ELF-1 (cell line): ENCODE measurements around the gene DOCK11.

Experiments used
- DNase-seq: peaks from one replicate; pipeline ENCODE4 v3.0.0-alpha.2; 2016; ENCODE audit warnings: low read depth, low spot score

The DOCK11 gene

DNA sequence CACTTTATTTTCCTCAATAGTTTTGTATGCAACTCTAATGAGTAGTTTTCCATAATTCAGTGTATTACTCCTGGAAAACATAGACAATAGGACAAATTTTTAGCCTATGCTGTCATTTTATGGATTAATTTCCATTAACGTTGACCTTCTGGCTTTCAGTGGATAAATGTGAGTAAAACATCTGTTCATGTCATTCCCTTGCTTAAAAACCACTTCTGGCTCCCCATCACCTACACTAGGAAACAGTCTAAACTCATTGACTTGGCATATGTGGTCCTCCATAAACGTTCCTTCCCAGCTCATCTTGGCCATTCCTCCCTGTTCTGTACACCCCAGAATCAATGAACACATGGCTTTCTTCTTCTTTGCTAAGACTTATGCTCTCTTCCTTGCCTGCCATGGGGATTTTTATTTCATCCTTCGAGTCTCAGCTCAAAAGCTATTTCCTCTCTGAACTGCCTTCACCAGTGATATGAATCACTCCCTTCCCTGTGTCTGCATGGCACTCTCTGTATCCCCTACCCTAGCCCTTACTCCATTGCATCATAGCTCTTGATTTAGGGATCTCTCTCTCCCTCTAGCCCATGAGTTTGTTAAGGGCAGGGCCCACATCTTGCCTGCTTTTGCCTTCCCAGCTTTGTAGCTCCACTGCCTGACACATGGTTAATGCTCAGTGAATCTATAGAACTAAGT is 34.8 kb downstream of the DOCK11 start:
- no peak for DNase-seq

GRCh38 chrX:118534716-118535493 is 39.3 kb downstream of the DOCK11 start:
- peak; percentile 74 for DNase-seq

DNA sequence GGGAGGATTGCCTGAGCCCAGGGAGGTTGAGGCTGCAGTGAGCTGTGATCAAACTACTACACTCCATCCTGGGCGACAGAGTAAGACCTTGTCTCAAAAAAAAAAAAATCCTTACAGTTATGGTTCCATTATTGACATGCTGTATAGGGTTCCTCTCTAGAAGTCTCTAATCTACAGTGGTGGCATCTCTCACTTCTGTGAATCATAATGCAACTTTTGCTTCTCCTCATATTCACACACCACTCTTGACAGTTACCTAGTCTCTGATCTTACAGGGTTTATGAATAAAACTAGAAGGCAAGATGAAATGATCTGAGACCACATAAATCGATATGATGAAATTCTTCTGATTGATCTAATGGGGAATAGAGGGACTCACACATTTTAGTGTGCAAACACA is 40.6 kb downstream of the DOCK11 start:
- DNase-seq = no peak

DNA sequence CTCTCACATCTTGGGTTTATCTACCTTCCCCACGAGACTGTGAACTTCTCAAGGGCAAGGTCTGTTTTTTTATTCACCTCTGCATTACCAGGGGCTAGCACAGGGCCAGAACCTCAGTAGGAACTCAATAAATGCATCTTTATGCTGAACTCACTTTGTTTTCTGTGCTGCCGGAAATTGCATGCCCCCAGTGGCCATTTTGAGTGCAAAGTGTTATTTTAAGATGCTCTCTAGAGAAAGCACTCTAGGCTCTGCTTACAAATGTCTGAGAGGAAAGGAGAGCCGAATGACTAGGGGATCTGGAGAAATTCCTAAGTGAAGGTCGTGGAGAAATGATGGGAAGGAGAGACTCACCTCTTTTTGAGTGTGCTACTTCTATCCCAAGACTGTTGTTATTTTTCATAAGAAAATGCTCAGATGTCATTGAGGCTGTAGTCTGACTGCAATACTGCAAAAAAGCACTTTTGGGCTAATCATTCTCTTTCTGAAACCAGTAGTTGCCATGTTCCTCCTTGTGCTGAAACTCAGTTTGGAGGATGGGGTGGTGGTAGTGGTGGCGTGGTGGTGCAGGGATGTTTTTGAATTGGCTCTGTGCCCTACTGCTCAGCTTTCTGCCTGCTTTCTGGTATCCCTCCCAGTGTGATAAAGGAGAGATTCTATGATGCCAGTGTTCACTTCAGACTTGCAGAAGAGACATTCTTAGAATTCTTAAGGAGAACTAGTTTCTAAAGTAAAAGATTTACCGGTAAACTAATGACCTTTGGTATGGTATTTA is 41.3 kb downstream of the DOCK11 start:
- DNase-seq = peak; percentile 33

DNA sequence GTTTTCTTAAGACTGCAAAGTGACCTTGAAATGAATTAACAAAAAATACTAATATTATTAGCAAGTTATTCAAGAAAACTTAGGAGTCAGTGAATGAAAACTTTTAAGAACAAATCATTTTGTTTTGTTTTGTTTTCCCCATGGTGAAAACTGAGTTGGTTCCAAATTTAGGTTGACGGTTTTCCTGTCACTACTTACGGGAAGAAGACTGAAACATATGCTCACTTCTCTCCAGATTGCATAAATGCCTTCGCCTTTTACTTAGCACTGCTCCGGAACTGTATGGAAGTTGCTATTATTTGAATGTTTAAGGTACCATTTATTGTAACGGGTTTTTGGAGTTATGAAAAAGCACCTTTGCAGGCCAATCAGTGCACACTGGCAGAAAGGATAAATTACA is 42.8 kb downstream of the DOCK11 start:
- no peak for DNase-seq

DNA sequence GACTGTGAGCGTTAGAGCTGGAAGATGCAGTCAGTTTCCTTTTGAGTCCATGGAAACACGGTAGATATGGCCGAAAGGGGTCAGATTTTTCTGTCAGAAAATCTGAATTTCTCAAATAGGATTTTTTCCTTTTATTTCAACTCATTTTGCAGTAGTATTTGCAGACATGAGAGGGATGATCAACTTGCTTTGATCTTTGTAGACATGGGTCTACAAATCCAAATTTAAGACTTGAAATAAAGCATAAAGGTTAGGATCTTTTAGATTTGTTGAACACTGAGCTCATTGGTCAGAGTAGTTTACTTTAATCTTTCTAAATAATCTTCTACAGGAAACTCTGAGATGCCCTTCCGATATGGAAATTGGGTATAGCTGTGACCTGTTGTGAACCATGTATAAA is 44.7 kb downstream of the DOCK11 start:
- no peak for DNase-seq

DNA sequence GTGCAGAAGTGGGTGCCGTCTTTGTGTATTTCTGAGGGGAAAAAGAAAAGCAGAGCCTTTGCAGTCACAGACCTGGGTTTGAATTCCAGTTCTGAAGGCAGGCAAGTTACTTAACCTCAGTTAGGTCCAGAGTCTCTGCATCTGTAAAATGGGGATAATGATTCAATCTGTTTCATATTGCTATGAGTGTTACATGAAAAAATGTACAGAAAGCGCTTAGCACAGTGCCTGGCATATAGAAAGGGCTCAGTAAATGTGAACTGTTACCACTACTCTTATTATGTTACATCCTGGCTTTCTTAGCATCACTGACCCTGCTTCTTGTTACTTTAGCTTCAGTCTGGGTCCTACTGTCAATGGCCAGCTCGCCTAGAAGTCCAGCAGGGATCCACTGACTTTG is 45.9 kb downstream of the DOCK11 start:
- no peak for DNase-seq

DNA sequence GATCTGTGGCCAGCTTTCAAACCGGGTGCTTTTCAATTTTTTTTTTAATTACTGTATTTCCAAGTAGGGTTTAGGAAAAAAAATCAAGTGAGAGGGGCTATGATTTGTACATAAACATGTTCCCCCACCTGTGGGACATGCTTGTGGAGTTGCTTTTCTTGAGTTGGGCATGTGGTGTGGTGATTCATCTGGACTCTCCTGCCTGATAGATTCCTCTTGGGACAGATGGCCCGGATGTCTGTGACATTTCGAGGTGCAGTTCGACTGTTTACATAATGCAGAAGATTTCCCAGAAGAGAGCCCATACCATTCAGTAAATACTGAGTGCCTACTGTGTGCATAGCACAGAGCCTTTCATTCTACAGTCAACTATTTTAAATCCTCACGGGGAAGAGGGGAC is 49.9 kb downstream of the DOCK11 start:
- DNase-seq = no peak

DNA sequence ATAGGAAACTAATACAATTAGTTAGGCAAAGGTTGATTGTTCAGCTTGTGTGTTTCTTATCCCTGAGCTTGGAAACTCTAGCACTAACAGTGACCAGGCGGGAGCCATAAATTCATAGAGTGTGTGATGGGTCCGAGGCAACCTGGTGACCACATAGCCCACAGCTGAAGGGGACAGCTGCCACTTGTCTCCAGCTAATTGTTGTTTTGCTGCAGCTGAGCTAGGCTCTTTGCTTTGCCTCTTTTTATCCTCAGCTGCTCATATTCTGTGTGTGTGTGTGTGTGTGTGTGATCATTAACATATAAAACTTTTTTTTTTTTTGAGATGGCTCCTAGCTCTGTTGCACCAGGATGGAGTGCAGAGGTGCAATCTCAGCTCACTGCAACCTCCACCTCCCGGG is 53.2 kb downstream of the DOCK11 start:
- no peak for DNase-seq

DNA sequence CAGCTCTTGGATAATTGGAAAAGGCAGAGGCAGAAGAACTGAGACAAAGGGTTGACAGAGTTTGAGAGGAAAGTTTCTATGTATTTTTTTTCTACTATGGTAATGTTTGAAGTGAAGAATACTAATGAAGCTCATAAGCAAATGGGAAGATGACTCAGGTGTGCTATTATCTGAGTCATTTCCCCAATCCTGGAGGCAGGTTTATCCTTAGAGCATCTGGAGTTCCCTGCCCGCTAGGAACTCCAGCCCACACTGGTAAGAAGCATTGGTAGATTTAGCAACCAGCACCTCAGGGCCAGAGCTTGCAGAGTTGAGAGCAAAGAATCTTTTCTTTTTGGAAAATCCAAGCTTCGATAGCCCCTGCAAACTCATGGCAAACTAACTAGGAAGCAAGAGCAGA is 55.2 kb downstream of the DOCK11 start:
- DNase-seq = no peak

DNA sequence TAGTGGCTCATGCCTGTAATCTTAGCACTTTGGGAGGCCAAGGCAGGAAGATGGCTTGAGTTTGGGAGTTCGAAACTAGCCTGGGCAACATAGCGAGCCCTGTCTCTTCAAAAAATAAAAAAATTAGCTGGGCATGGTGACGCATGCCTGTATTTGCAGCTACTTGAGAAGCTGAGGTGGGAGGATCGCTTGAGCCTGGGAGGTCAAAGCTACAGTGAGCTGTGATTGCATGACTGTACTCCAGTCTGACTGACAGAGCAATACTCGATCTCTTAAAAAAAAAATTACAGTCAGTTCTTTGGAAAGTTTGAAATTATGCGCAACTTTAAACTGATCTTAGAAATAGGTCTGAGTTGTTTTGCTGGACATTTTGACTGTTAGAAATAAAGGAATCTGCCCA is 55.8 kb downstream of the DOCK11 start:
- DNase-seq = no peak

- DNase-seq = no peak
These were observed 56.7 kb downstream of the DOCK11 start for GRCh38 chrX:118552121-118552900.

DNA sequence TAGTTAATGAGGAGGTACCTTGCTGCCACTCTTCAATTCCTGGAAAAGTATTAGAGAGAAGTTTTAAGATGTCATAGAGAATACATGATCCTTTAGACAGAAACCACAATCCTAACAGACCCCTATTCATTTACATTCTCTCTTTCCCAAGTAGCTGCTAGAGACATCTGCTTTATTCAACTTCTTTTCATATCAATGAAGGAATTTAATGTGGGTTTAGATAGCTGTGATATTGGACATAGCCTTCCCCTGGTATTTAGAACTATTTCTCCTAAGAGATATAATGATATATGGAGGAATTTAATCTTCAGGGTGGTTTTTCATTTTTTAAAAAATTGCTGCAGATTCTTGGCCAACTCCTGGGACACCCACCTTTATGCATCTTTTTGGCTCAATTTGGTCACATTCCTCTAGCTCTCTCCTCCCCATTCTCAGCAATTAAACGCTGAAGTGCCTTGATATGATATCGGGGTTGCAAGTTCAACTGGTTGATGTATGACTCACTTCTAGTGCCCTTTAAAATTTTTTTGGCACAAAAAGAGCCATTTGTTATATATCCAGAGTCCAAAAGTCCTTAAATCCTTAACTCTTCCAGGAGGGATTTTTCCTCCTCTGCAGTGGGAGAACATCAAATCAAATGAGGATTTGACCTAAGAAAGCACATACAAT is 57.6 kb downstream of the DOCK11 start:
- no peak for DNase-seq

- DNase-seq = no peak
These were observed 58.9 kb downstream of the DOCK11 start for GRCh38 chrX:118554511-118554910.

DNA sequence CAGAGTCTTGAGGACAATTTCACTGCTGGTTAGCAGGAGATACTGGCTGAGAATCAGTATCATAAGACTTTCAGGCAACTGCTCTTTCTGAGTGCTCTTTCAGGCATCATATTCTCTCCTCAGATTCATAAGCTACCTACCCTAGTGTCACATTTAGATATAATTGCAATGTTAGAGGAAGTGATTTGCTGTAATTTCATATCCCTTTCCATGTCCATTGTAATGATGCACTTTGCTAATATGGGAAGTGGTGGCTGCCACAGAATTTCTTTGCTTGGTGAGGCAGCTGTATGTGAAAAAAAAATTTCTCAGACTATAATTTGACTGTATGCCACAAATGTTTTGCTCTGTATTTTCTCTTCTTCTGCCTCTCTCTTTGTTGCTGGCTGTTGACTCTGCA is 63.3 kb downstream of the DOCK11 start:
- DNase-seq = no peak

DNA sequence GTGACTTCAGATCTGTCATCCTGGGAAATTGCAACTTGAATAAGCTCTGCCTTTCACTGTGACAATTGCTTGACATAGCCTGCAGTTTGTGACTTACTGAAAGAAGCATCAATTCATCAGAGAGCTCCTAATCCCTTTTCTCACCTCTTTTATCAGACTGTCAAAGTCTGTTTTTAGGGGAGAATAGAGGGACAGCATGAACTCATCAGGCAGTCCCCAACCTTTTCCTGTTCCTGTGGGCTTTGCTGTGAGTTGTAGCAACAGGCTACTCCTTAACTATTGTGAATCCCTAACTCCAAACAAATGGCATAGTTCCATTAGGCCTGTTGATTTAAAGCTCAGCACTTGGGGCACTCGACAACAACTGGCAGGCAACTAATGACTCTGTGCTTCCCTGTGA is 64.9 kb downstream of the DOCK11 start:
- peak; percentile 27 for DNase-seq

DNA sequence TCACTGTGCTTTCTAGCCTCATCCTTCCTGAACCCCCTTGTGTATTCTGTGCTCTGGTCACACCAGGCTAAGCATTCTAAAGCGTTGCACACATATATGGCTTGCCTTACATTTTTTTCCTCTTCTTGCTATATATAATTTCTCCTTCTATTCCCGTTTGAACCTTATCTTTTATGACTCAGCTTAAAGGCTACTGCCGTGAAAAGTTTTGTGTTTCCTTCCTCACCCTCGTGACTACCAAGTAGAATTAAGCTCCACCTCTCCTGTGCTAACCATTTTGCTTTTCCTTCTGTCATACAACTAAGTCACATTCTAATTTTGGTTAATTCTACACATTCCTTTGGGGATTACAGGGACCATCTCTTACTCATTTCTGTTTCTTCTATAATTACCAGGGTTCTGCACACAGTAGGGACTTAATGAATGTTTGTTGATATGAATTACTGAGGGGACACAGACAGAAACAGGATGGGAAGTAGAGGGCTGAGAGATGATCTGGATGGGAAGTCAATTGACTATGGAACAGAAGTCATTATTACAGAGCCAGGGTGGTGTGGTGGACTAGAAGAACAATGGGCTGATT is 67.1 kb downstream of the DOCK11 start:
- no peak for DNase-seq

GRCh38 chrX:118564498-118564897 is 68.9 kb downstream of the DOCK11 start:
- DNase-seq = no peak

DNA sequence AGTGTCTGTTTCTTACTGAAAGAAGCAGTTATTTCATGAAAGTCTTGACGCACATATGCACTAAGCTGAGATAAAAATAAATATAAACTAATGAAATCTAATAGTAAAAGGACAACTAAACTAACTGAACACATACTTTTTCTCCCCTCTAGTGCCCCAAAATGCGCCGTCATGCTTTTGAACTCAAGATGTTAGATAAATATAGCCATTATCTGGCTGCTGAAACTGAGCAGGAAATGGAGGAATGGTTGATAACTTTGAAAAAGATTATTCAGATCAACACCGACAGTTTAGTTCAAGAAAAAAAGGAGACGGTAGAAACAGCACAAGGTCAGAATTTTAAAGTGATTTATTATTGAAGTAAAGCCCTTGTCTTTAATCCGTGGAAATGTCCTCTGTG is 70.2 kb downstream of the DOCK11 start:
- no peak for DNase-seq

- no peak for DNase-seq
These were observed 70.7 kb downstream of the DOCK11 start for GRCh38 chrX:118566359-118566758.

GRCh38 chrX:118569676-118570075 is 74.1 kb downstream of the DOCK11 start:
- DNase-seq = no peak
